Fibroblast of lung (primary cell): ENCODE measurements around the gene ANKRD65. TPM values are rescaled to one million over a fixed set of nuclear protein-coding genes. Genes with fewer than 3 reads are reported as not detected.
A peak's percentile ranks its signal among the peaks of the same experiment; 100 is the strongest.

Source experiments
- DNase-seq, 2 donors: peaks; one replicate each; pipeline versions ENCODE4 v3.0.0 to v3.0.0-alpha.2; 2010; ENCODE audit warnings: low read depth in 2 of 2
- H2AFZ ChIP-seq: 2 replicates; pipeline ENCODE4 v1.5.1; 2012; ENCODE audit warnings: low read length, control low read depth, inconsistent platforms
- H3K27ac ChIP-seq: 2 replicates; pipeline ENCODE4 v1.5.1; 2011; ENCODE audit warnings: low read length, control low read depth; ENCODE audit not compliant: insufficient read depth
- H3K27me3 ChIP-seq: 2 replicates; pipeline ENCODE4 v1.5.1; 2011; ENCODE audit warnings: mild to moderate bottlenecking, low read length; ENCODE audit not compliant: control insufficient read depth, insufficient read depth
- H3K36me3 ChIP-seq: 2 replicates; pipeline ENCODE4 v1.5.1; 2011; ENCODE audit warnings: low read length; ENCODE audit not compliant: control insufficient read depth, insufficient read depth
- H3K4me1 ChIP-seq: 2 replicates; pipeline ENCODE4 v1.5.1; 2011; ENCODE audit warnings: low read length; ENCODE audit not compliant: control insufficient read depth, insufficient read depth; ENCODE audit errors: extremely low read depth
- H3K4me2 ChIP-seq: 2 replicates; pipeline ENCODE4 v1.5.1; 2011; ENCODE audit warnings: low read length, control low read depth; ENCODE audit not compliant: insufficient read depth; ENCODE audit errors: extremely low read depth
- H3K4me3 ChIP-seq, 4 experiments: fragments of 200-600 bp in 1 of 4; sonication (generic) in 1 of 4; replicated peaks in 1 of 4; 2 replicates each; pipeline ENCODE4 v1.5.1; 2011 to 2016; ENCODE audit warnings: low read length in 4 of 4, low read depth in 3 of 4, mild to moderate bottlenecking in 3 of 4, control low read depth in 2 of 4, inconsistent platforms in 1 of 4, mixed read lengths in 1 of 4; ENCODE audit not compliant: insufficient read depth in 1 of 4; ENCODE audit errors: control extremely low read depth in 1 of 4
- H3K79me2 ChIP-seq: 2 replicates; pipeline ENCODE4 v1.5.1; 2012; ENCODE audit warnings: mild to moderate bottlenecking, low read length, inconsistent platforms; ENCODE audit not compliant: control insufficient read depth, insufficient read depth
- H3K9ac ChIP-seq: 2 replicates; pipeline ENCODE4 v1.5.1; 2011; ENCODE audit warnings: mild to moderate bottlenecking, low read length, control low read depth; ENCODE audit not compliant: insufficient read depth
- H3K9me3 ChIP-seq: 2 replicates; pipeline ENCODE4 v1.5.1; 2012; ENCODE audit warnings: low read depth, low read length; ENCODE audit not compliant: control insufficient read depth, insufficient read depth
- H4K20me1 ChIP-seq: 2 replicates; pipeline ENCODE4 v1.5.1; 2011; ENCODE audit warnings: low read length; ENCODE audit not compliant: control insufficient read depth, insufficient read depth; ENCODE audit errors: extremely low read depth
- EZH2 ChIP-seq: IDR thresholded peaks from 2 replicates; pipeline ENCODE4 v1.5.1; 2012; ENCODE audit warnings: low read length, control low read depth, mild to moderate bottlenecking; ENCODE audit errors: missing control alignments
- polyA plus RNA-seq, 2 donors: library from polyadenylated mRNA; depleted of rRNA in 1 of 2; stranded (reverse) in 1 of 2; unstranded in 1 of 2; fragments of >200 nt; gene quantifications; 2 replicates each; pipeline ENCODE4 v1.2.1, GENCODE V29; 2011 to 2012; ENCODE audit warnings: missing spikeins in 1 of 2
- total RNA-seq: library from RNA; depleted of rRNA; stranded (reverse); fragments of >200 nt; gene quantifications from 2 replicates; pipeline ENCODE4 v1.2.1, GENCODE V29; 2014
- TF ChIP-seq, protein P1 (sequence below), 2 donors: IDR thresholded peaks in 1 of 2; conservative IDR thresholded peaks in 1 of 2; 1 replicate in 1 of 2; 2 replicates in 1 of 2; pipeline ENCODE4 v1.5.1; 2011 to 2012; ENCODE audit warnings: low read length in 2 of 2, control low read depth in 1 of 2, inconsistent platforms in 1 of 2, low read depth in 1 of 2, mild to moderate bottlenecking in 1 of 2

The ANKRD65 gene
- total and polyA plus RNA-seq, 2 donors (not counting 1 experiment from before 2014, with no cell fraction given): 0.84 to 2.0 TPM

DNA sequence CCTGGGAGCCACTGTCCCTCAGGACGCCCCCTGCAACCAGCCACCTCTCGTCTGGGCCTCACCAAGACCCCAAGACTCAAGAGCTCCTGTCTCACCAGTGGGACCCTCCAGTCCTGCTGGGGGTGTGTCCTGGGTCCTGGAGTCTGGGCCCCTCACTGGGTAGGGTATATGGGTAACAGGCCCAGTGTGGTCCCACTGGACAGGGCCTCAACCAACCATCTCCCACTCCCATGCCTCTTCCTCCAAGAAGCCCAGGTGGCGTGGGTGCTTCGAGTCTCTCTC is 13.7 kb upstream of the ANKRD65 start:
- H3K79me2 ChIP-seq: no peaks in the 10 kb centered on the region
- H2AFZ ChIP-seq: no peak overlapping the region
- no peaks in the 10 kb centered on the region for H4K20me1 ChIP-seq
- no peaks in the 10 kb centered on the region for H3K9me3 ChIP-seq
- no peak overlapping the region for H3K4me3 ChIP-seq
- no peaks in the 10 kb centered on the region for H3K27me3 ChIP-seq
- H3K9ac ChIP-seq: no peak overlapping the region
- H3K4me2 ChIP-seq: no peak overlapping the region
- H3K4me1 ChIP-seq: peaks cover 26% of the 10 kb centered on the region
- H3K27ac ChIP-seq: no peak overlapping the region
- H3K36me3 ChIP-seq: no peaks in the 10 kb centered on the region
- no peak for TF ChIP-seq EZH2
- TF ChIP-seq, protein P1, sequence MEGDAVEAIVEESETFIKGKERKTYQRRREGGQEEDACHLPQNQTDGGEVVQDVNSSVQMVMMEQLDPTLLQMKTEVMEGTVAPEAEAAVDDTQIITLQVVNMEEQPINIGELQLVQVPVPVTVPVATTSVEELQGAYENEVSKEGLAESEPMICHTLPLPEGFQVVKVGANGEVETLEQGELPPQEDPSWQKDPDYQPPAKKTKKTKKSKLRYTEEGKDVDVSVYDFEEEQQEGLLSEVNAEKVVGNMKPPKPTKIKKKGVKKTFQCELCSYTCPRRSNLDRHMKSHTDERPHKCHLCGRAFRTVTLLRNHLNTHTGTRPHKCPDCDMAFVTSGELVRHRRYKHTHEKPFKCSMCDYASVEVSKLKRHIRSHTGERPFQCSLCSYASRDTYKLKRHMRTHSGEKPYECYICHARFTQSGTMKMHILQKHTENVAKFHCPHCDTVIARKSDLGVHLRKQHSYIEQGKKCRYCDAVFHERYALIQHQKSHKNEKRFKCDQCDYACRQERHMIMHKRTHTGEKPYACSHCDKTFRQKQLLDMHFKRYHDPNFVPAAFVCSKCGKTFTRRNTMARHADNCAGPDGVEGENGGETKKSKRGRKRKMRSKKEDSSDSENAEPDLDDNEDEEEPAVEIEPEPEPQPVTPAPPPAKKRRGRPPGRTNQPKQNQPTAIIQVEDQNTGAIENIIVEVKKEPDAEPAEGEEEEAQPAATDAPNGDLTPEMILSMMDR (conservative IDR thresholded peaks at IDR 0.05 in 1 of 2, IDR thresholded peaks at IDR 0.05 in 1 of 2; ENCODE audit: low read depth in 1 of 2, low read length in 2 of 2): no peak
- DNase-seq: no peak

DNA sequence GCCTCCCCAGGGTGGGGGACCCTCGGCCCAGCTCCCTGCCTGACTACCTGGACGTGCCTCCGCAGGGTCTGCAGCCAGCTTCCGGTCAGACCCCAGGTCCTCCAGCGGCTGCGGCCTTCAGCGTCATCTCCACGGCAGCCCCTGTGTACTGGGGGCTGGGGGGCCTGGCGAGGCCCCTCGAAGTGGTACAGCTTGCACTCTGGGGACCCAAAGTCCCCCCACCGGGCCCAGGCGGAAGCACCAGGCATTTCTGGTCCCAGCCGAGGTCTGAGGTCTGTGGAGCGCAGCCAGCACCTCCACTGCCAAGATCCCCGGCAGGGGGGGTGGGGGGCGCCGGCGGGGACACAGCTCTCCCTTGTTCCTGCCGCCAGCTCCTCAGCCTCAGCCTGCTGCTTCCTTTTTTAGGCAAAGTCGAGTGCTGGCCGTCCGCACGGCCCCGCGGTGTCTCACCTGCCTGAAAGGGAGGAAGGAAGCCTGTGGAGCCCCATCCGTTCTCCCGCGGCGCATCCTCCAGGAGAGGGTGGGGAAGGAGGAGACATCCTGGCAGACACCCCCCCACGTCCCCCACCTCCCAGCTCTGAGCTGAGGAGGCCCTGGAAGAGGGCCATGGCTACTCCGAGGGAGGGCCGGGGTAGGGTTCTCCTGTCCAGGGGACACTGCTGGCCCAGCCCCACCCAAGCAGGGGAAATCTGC is 13.2 kb upstream of the ANKRD65 start:
- no peaks in the 10 kb centered on the region for H3K79me2 ChIP-seq
- TF ChIP-seq EZH2: no peak
- TF ChIP-seq, protein P1 (conservative IDR thresholded peaks at IDR 0.05 in 1 of 2, IDR thresholded peaks at IDR 0.05 in 1 of 2; ENCODE audit: low read depth in 1 of 2, low read length in 2 of 2): no peak

DNA sequence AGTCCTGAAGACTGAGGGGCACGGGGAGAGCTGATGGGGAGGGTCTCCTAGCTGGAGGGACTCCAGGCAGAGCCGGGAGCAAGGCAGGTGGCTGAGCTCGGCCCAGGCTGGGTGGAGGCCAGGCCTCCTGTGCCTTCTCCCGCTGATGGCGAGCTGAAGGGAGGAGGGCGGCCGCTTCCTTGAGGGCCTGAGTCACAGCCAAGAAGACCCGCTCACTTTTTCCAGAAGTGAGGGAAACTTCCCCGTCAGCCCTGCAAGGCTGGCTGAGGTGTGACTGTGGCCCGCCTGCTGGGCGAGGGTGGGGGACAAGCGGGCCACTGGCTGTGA is 12.7 kb upstream of the ANKRD65 start:
- DNase-seq: peak in 1 of 2 donors; percentile 79
- H3K4me1 ChIP-seq: peaks cover 29% of the 10 kb centered on the region
- no peaks in the 10 kb centered on the region for H3K79me2 ChIP-seq
- no peaks in the 10 kb centered on the region for H3K27me3 ChIP-seq
- H3K4me2 ChIP-seq: no peak overlapping the region
- H4K20me1 ChIP-seq: no peaks in the 10 kb centered on the region
- no peak overlapping the region for H3K27ac ChIP-seq
- TF ChIP-seq, protein P1 (conservative IDR thresholded peaks at IDR 0.05 in 1 of 2, IDR thresholded peaks at IDR 0.05 in 1 of 2; ENCODE audit: low read depth in 1 of 2, low read length in 2 of 2): no peak
- no peak for TF ChIP-seq EZH2
- H3K36me3 ChIP-seq: no peaks in the 10 kb centered on the region
- H3K9ac ChIP-seq: no peak overlapping the region
- H3K4me3 ChIP-seq: no peak overlapping the region
- no peak overlapping the region for H2AFZ ChIP-seq
- no peaks in the 10 kb centered on the region for H3K9me3 ChIP-seq

More for the DNA sequence above, 13.2 kb upstream of the ANKRD65 start:
- no peak overlapping the region for H3K27ac ChIP-seq
- H3K9me3 ChIP-seq: no peaks in the 10 kb centered on the region
- H4K20me1 ChIP-seq: no peaks in the 10 kb centered on the region
- no peaks in the 10 kb centered on the region for H3K27me3 ChIP-seq
- H3K4me3 ChIP-seq: no peak overlapping the region
- peak overlapping the region; percentile 25 for H3K4me2 ChIP-seq
- no peak overlapping the region for H2AFZ ChIP-seq
- peak in 1 of 2 donors; percentile 45 for DNase-seq
- H3K4me1 ChIP-seq: peaks cover 29% of the 10 kb centered on the region
- no peak overlapping the region for H3K9ac ChIP-seq
- H3K36me3 ChIP-seq: no peaks in the 10 kb centered on the region
